NAMALWA (cell line): ENCODE data around the gene MAPKAPK2.
A peak's percentile ranks its signal among the peaks of the same experiment; 100 is the strongest.

ENCODE experiments used
- DNase-seq: peaks from one replicate; pipeline ENCODE4 v3.0.0-alpha.2; 2015; ENCODE audit warnings: low spot score

The MAPKAPK2 gene

DNA sequence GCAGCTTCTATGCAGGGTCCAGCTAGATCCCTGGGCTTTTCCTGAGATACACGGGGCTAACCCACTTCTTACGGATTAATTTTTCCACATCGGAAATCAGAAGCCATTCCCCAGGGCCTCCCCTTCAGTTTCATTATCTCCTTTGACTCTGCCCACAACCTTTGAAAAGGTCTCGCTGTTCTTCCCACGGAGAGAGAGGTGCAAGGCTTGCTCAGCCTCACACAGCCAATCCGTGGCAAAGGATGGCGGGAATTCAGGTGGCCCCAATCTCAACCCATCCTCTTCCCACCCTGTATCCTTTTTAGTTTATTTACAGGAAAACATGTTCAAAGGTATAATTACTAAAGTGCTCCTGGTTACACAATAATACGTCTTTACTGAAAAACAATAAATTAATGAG lies 702 bp upstream of the MAPKAPK2 start:
- no peak for DNase-seq

DNA sequence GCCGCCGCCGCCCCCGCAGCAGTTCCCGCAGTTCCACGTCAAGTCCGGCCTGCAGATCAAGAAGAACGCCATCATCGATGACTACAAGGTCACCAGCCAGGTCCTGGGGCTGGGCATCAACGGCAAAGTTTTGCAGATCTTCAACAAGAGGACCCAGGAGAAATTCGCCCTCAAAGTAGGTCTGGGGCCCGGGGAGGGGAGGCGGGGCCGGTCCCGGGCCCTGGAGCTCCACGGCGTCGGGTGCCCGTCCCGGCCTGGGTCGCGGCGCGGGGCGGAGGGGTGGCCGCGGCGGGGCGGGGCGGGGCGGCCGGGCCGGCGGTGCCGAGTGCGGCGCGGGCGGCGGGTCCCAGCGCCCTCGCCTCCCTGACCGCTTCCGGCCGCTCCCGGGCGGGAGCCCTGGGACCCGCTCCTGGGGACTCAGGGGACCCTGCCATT lies 646 bp downstream of the MAPKAPK2 start:
- peak; percentile 48 for DNase-seq

GRCh38 chr1:206685769-206686477 lies 1.2 kb downstream of the MAPKAPK2 start:
- peak; percentile 47 for DNase-seq

- peak; percentile 63 for DNase-seq
These were observed 2.0 kb downstream of the MAPKAPK2 start for GRCh38 chr1:206686478-206687249.

- no peak for DNase-seq
These were observed 2.7 kb downstream of the MAPKAPK2 start for GRCh38 chr1:206687251-206687914.

- DNase-seq: no peak
These were observed 3.3 kb downstream of the MAPKAPK2 start for GRCh38 chr1:206687915-206688442.

DNA sequence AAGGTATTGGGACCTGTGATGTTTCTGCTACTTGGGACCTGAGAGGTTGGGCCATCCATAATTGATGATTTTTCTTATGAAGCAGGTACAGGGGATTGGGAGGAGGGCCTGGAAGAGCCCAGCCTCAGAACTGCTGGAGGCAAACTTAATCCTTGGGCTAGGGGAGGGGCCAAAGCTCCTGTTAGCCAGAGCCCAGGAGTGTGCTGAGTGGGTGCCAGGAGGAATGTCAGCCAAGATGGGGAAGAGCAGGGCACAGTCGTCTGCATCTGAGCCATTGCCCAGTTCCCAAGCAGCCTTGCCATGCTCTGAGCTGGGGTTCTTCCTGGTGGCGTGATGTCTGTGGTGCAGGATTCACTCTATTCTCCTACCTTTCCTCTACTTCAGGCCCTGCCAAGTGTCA lies 5.8 kb downstream of the MAPKAPK2 start:
- DNase-seq: no peak

GRCh38 chr1:206691604-206692003 lies 6.9 kb downstream of the MAPKAPK2 start:
- no peak for DNase-seq

DNA sequence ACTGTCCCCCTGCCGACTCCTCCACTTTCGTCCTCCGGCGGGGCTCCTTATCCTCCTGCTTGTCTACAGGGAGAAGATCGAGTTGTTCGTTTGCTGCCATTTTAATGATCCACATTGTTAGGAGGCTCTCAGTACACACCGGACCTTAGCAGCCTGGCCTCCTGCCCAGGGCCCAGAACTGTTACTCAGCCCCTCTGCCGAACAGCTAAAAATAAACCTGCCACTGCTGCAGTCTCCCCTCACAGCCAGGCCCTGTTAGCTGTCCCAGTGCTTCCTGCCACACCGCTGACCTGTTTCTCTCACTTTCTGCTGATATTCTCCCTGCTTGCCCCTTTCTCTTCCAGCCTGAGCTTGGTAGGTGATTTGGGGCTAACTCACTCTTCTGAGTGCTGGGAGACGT lies 8.3 kb downstream of the MAPKAPK2 start:
- DNase-seq: no peak

DNA sequence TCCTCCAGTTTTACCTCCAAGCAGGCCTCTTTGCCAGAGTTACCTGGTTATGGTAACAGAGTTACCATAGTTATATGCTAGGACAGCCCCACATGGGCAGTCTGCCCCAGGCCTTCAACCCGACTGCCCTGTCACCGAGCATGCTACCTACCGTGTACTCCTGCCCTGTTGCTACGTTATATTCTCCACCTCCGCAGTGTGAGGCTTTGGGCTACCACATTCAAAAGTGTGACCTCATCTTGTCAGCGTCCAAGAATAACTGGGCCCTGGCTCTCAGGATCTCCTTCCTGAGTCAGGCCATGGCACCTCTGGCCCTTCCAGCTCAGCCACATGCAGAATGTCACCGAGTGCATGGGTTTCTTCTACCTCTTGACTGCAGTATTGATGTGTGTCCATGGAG lies 8.9 kb downstream of the MAPKAPK2 start:
- DNase-seq: no peak

DNA sequence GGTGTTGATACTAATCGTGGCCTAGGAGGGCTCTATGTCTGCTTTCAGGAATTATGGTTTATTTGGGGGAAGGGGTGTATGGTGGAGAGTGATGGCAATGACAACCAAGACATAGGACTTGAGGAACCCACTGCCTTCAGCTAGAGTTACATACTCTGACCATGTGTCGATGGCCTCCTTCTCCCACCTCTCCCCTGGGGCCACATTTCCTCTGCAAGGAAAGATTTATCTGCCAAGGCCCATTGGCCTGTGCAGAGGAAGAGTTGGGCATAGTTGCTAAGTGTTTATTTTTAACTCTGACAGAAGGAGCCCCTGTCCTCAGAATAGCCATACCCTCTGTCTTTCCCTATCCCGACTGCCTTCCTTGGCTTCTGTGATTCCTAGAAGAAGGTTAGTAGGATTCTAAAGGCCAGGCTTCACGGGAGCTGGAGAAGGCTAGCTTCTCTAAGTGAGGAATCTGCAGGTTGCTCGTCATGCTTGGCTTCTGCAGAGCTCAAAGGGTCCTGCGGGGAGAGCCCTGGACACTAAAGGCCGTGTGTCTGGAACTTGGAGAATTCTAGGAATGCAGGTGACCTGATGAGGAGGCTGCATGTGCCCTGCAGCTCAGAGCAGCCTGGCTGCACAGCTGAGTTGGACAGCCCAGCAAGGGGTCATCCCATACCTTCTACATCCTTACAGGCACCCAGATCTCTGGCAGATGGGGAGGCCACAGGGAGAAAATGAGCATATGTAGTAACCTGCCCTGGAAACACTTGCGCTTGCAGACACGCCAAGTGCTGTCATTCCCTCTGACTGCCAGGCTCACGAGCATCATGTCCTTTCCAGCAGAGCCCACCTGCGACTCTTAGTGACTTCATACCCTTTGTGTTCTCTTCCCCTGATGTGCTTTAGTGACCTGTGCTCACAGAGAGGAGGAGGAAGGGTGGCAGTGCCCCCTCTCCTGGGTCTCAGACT lies 9.7 kb downstream of the MAPKAPK2 start:
- no peak for DNase-seq

DNA sequence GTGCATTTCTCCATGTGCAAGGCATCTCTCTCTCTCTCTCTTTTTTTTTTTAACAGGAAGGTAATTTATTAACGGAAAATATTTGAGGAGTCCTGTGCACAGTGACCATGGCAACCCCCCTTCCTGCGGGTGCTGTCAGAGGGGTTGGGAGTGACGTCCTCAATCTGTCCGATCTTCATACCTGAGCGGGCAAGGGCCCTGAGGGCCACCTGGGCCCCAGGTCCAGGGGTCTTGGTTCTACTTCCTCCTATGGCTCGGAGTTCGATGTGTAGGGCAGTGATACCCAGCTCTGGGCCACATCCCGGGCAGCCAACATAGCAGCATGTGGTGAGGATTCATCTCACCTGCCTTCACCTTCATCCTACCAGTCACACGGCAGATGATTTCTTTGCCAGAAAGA lies 11.0 kb downstream of the MAPKAPK2 start:
- no peak for DNase-seq

DNA sequence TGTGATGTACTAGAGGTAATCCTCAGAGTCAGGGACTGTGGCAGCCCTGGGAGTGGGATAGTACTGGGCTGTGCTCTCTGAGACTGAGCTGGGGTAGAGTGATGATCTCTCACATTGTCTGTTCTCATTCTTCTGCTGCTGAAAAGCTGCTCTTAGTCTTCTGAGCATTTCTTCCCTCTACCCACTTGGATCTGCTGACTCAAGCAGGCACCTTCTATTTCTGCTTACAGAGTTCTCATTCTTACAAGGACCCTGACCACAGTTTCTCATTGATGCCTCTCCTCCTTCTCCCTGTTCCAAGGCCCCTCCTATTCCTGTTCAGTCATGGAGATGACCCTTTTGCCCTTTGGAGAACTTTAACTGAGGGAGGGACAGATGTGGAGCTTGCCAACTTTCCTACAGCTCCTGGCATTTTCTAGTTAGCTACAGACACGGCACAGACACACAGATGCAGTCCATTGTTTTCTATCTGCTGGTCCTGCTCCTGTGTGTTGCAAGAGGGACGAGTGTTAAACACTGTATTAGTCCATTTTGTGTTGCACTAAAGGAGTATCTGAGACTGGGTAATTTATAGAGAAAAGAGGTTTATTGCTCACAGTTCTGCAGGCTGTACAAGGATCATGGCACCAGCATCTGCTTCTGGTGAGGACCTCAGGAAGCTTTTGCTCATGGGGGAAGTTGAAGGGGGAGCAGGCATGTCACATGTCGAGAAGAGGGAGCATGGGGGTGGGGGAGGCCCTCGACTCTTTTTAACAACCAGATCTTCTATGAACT lies 12.3 kb downstream of the MAPKAPK2 start:
- no peak for DNase-seq

DNA sequence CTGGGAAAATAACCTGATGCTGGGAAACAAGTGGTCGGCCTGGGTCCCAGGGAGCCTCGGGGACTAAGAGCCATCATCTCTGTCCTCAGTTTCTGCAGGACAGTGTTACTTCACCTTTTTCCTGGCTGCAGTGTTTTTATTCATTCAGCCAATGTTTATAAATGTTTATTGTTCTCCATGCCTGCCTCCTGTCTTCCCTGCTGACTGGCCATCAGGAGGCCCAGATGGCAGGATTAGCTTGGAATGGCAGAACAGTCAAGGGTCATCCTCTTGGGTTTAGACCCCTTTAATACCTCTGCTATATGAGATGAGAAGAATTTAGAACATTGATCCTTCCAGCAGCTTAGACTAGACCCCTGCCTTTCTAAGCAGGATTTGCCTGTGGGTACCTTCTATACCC lies 13.3 kb downstream of the MAPKAPK2 start:
- DNase-seq: no peak

DNA sequence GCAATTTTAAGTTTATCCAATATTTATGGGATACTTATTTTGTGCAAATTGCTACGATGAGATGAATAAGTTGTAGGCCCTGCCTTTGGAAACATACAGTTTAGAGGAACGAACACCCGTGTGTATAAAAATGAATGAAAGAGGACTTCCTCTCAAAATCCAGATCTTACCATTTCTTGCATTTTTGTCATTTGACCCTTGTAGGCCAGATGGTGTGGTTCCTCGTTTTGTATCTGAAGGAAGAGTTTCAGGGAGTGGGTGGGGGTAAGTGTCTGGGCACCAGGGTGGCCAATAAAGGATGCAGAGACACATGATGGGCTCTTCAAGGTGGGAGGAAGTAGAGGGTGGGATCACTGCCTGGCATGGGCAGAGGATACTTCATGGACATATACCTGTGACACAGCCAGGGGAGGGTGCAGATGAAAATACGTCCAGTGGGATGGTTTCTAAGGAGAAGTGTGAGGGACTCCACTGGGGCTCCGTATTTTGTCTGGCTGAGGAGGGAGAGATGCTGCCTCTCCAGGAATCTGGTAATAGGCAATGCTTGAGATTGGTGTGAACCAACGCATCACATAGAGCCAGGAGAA lies 14.4 kb downstream of the MAPKAPK2 start:
- no peak for DNase-seq

- DNase-seq: no peak
These were observed 14.9 kb downstream of the MAPKAPK2 start for GRCh38 chr1:206699626-206700025.

GRCh38 chr1:206700445-206701036 lies 15.8 kb downstream of the MAPKAPK2 start:
- no peak for DNase-seq

GRCh38 chr1:206702260-206702659 lies 17.6 kb downstream of the MAPKAPK2 start:
- DNase-seq: no peak

GRCh38 chr1:206702803-206703202 lies 18.1 kb downstream of the MAPKAPK2 start:
- no peak for DNase-seq

DNA sequence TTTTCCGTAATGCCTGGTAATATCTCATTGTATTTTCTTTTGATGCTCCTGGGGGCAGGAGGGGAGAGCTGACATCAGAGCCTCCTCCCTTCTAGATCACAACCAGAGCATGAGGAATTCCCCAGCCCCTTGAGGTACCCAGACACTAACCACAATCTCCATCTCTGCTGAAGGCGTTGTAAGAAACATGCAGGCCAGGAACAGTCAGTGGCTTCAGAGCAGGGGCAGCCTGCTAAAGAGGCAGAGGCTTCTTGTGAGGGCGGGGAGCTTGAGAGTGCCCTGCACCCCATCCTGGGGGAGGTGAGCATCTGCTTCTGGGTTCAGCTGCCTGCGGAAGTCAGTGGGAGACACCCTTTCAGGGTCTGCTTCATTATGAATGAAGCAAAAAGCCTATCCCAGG lies 19.0 kb downstream of the MAPKAPK2 start:
- no peak for DNase-seq
